MM.1S (cell line): ENCODE results near the gene CLMP.

ENCODE experiments used
- EZH2 ChIP-seq: fragments of 300-600 bp; sonication (generic); optimal IDR thresholded peaks from 2 replicates; pipeline ENCODE3; 2017; ENCODE audit warnings: low read depth, mild to moderate bottlenecking, antibody characterized with exemption, low read length, mixed read lengths
- TF ChIP-seq, protein P1 (sequence below): fragments of 300-600 bp; sonication (generic); IDR thresholded peaks from 2 replicates; pipeline ENCODE4 v1.5.1; 2016; ENCODE audit warnings: antibody characterized with exemption, low read length, mixed read lengths

DNA sequence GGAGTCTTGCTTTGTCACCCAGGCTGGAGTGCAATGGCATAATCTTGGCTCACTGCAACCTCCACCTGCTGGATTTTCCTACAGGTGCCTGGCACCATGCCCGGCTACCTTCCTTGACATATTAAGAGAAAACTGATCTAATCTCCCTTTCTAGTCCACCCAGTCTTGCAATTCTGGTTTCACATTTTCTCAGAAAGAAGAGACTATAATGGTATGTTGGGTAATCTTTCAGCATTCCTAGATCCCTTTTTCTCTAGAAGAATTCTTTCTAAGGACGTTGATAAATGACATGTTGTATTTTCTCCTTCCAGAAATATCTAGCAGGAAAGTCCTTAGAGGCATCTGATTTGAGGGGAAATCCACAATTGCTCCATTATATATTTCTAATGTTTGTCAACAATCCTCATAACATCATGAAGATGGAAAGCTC is 122.7 kb downstream of the CLMP start:
- TF ChIP-seq, protein P1, sequence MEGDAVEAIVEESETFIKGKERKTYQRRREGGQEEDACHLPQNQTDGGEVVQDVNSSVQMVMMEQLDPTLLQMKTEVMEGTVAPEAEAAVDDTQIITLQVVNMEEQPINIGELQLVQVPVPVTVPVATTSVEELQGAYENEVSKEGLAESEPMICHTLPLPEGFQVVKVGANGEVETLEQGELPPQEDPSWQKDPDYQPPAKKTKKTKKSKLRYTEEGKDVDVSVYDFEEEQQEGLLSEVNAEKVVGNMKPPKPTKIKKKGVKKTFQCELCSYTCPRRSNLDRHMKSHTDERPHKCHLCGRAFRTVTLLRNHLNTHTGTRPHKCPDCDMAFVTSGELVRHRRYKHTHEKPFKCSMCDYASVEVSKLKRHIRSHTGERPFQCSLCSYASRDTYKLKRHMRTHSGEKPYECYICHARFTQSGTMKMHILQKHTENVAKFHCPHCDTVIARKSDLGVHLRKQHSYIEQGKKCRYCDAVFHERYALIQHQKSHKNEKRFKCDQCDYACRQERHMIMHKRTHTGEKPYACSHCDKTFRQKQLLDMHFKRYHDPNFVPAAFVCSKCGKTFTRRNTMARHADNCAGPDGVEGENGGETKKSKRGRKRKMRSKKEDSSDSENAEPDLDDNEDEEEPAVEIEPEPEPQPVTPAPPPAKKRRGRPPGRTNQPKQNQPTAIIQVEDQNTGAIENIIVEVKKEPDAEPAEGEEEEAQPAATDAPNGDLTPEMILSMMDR: no peak
- no peak for TF ChIP-seq EZH2
